A673 (cell line): ENCODE measurements around the gene RASL11A. TPM values are rescaled to one million over a fixed set of nuclear protein-coding genes. Genes with fewer than 3 reads are reported as not detected.

Experiments used
- BruUV-seq: library from RNA; stranded (reverse); fragments of 400-500 nt; replicated peaks from 2 replicates; lab custom pipeline; 2021; lab: Mats Ljungman, UMichigan
- CTCF ChIA-PET: fragments of 300-600 bp; sonication (Branson Sonifier 250); formaldehyde crosslinking; loops from one replicate; lab custom pipeline; 2022; ENCODE audit warnings: antibody characterized with exemption; lab: Charles Lee
- POLR2A ChIA-PET: fragments of 300-600 bp; sonication (Branson Sonifier 250); formaldehyde crosslinking; loops from one replicate; lab custom pipeline; 2022; ENCODE audit warnings: antibody characterized with exemption; ENCODE audit not compliant: low non-redundant PET; lab: Charles Lee
- DNase-seq: peaks from one replicate; pipeline ENCODE4 v3.0.0-alpha.2; 2015; ENCODE audit warnings: low spot score
- H3K27ac ChIP-seq: fragments of 200-600 bp; sonication (generic); 2 replicates; pipeline ENCODE4 v1.5.1; 2016; ENCODE audit warnings: mixed run types, low read depth, mild to moderate bottlenecking, mixed read lengths, antibody characterized with exemption, low read length; ENCODE audit not compliant: poor library complexity, severe bottlenecking
- H3K27me3 ChIP-seq: fragments of 200-600 bp; sonication (generic); replicated peaks from 2 replicates; pipeline ENCODE4 v1.6.1; 2017; ENCODE audit warnings: mixed run types, low read depth, mild to moderate bottlenecking, mixed read lengths, antibody characterized with exemption, low read length; ENCODE audit not compliant: insufficient read depth, poor library complexity
- H3K36me3 ChIP-seq: fragments of 200-600 bp; sonication (generic); 2 replicates; pipeline ENCODE4 v1.6.1; 2016; ENCODE audit warnings: mixed run types, mild to moderate bottlenecking, mixed read lengths, antibody characterized with exemption, low read length; ENCODE audit not compliant: insufficient read depth, poor library complexity, severe bottlenecking
- H3K4me1 ChIP-seq: fragments of 200-600 bp; sonication (generic); 2 replicates; pipeline ENCODE4 v1.6.1; 2017; ENCODE audit warnings: mixed run types, mild to moderate bottlenecking, mixed read lengths, antibody characterized with exemption, low read length; ENCODE audit not compliant: insufficient read depth, poor library complexity, severe bottlenecking
- H3K4me3 ChIP-seq: fragments of 200-600 bp; sonication (generic); 2 replicates; pipeline ENCODE4 v1.5.1; 2016; ENCODE audit warnings: low read depth, mixed run types, mild to moderate bottlenecking, mixed read lengths, low read length; ENCODE audit not compliant: poor library complexity, severe bottlenecking
- H3K9me3 ChIP-seq: fragments of 200-600 bp; sonication (generic); 2 replicates; pipeline ENCODE4 v1.6.1; 2016; ENCODE audit warnings: mixed run types, low read depth, mild to moderate bottlenecking, mixed read lengths, antibody characterized with exemption, low read length; ENCODE audit not compliant: poor library complexity, severe bottlenecking
- EZH2 ChIP-seq: fragments of 200-600 bp; sonication (generic); IDR thresholded peaks from 2 replicates; pipeline ENCODE4 v1.6.1; 2017; ENCODE audit warnings: borderline replicate concordance, low read depth, mild to moderate bottlenecking, mixed read lengths, antibody characterized with exemption, low read length; ENCODE audit not compliant: poor library complexity, severe bottlenecking
- intact Hi-C: fragments of 100-400 bp; cut with micrococcal nuclease; formaldehyde crosslinking; loops from one replicate; pipeline ENCODE4 v1.10.0; 2022; ENCODE audit not compliant: unreplicated experiment
- total RNA-seq: library from RNA; stranded (reverse); gene quantifications from 2 replicates; pipeline ENCODE4 v1.2.3, GENCODE V29; 2021
- TF ChIP-seq, protein P1 (sequence below): fragments of 300-800, 200-600 bp; sonication (generic); conservative IDR thresholded peaks from 2 replicates; pipeline ENCODE4 v1.5.1; 2017; ENCODE audit warnings: low read depth, mild to moderate bottlenecking, antibody characterized with exemption, low read length, moderate library complexity, mixed read lengths

The RASL11A gene
- total RNA-seq, 1 experiment from 2014 or later = 1.1 TPM

DNA sequence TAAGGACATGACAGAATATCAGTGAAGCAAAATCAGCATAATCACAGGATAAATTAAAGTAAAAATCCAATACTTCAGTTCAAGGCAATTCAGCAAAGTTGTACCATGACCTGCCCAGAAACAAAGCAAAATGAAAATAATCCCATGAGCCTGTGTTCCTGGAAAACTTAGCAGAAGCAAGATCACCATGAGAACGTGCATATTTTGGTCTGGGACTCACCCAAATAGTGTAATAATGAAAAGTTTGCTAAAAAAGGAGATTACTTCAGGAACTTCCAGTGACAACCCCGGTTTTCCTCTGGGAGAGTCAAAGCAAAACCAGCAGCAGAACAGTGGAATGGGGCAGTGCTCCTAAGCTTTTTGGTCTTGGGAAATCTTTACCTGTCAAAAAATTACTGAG, 34.2 kb upstream of the RASL11A start:
- BruUV-seq = no TSS peak
- no peaks in the 10 kb centered on the region for H3K9me3 ChIP-seq
- ChIA-PET CTCF (no interaction called here), POLR2A (no interaction called here)
- H3K27ac ChIP-seq = no peak overlapping the region
- H3K4me1 ChIP-seq = no peaks in the 10 kb centered on the region
- no peak for DNase-seq
- H3K36me3 ChIP-seq = no peaks in the 10 kb centered on the region
- no peak overlapping the region for H3K4me3 ChIP-seq
- peaks cover 5% of the 10 kb centered on the region for H3K27me3 ChIP-seq
- TF ChIP-seq, protein P1, sequence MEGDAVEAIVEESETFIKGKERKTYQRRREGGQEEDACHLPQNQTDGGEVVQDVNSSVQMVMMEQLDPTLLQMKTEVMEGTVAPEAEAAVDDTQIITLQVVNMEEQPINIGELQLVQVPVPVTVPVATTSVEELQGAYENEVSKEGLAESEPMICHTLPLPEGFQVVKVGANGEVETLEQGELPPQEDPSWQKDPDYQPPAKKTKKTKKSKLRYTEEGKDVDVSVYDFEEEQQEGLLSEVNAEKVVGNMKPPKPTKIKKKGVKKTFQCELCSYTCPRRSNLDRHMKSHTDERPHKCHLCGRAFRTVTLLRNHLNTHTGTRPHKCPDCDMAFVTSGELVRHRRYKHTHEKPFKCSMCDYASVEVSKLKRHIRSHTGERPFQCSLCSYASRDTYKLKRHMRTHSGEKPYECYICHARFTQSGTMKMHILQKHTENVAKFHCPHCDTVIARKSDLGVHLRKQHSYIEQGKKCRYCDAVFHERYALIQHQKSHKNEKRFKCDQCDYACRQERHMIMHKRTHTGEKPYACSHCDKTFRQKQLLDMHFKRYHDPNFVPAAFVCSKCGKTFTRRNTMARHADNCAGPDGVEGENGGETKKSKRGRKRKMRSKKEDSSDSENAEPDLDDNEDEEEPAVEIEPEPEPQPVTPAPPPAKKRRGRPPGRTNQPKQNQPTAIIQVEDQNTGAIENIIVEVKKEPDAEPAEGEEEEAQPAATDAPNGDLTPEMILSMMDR = no peak
- TF ChIP-seq EZH2 = no peak
- intact Hi-C loops = no loop called here

DNA sequence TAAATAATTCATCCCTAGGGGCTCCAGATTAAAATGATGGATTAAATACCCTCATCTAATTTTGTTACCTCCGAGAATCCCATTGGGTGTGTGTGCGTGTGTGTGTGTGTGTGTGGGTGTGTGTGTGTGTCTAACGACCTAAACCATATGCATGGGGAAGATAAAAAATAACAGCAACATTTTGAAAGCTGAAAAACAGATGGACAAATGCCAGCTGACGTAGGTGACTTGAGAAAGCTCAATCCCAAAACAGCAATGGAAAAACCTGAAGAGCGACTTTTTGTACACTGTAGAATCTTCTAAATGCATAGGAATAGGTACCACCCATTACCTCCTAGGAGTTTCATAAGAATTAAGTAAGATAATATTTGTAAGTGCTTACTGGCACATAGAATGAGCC, 27.9 kb upstream of the RASL11A start:
- no peak for TF ChIP-seq EZH2
- TF ChIP-seq, protein P1 = no peak
- Histone ChIP-seq H3K36me3 (no peaks in the 10 kb centered on the region), H3K27me3 (peaks cover 2% of the 10 kb centered on the region), H3K27ac (no peak overlapping the region), H3K9me3 (no peaks in the 10 kb centered on the region), H3K4me1 (no peaks in the 10 kb centered on the region), H3K4me3 (no peak overlapping the region)
- ChIA-PET CTCF (interaction anchor here (0.7 kb wide), 1 partner anchor 234 kb away, joined by 3 read pairs; no protein-coding TSS in a partner anchor), POLR2A (no interaction called here)
- no TSS peak for BruUV-seq
- intact Hi-C loops = no loop called here
- no peak for DNase-seq

DNA sequence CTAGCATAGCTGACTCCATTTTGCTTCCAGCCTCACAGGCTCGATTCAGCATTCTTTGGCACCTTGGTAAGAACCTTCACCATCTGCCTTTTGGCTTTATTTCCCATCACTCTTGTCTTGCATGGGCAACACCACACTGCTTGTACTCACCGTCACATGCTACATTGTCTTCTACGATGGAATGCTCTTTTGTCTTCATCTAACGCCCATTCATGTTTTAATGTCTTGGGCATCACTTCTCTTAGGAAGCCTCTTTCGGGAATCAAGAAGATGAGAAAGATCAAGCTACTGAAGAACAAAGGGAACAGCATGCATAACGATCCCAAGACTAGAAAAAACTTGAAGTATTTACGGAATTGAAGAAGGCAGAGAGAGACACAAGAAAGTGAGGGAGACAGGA, 25.0 kb upstream of the RASL11A start:
- Histone ChIP-seq H3K4me1 (no peaks in the 10 kb centered on the region), H3K4me3 (no peak overlapping the region), H3K36me3 (no peaks in the 10 kb centered on the region), H3K27ac (no peak overlapping the region), H3K9me3 (no peaks in the 10 kb centered on the region), H3K27me3 (no peaks in the 10 kb centered on the region)
- no TSS peak for BruUV-seq
- ChIA-PET POLR2A (no interaction called here), CTCF (no interaction called here)
- no peak for TF ChIP-seq EZH2
- TF ChIP-seq, protein P1 = no peak
- intact Hi-C loops = no loop called here
- DNase-seq = no peak
